ENCODE data around the gene WDR54. TPM values are rescaled to one million over a fixed set of nuclear protein-coding genes. Genes with fewer than 3 reads are reported as not detected.
A peak's percentile ranks its signal among the peaks of the same experiment; 100 is the strongest.
"Not testable (repeated sequence)": the region's sequence is repeated elsewhere in the genome, so short reads cannot be mapped to it uniquely, and the experiment has no call there.

Gene WDR54
- total and polyA plus RNA-seq, 7 donors, result 3.0 to 13.6 (median 8.0) TPM

DNA sequence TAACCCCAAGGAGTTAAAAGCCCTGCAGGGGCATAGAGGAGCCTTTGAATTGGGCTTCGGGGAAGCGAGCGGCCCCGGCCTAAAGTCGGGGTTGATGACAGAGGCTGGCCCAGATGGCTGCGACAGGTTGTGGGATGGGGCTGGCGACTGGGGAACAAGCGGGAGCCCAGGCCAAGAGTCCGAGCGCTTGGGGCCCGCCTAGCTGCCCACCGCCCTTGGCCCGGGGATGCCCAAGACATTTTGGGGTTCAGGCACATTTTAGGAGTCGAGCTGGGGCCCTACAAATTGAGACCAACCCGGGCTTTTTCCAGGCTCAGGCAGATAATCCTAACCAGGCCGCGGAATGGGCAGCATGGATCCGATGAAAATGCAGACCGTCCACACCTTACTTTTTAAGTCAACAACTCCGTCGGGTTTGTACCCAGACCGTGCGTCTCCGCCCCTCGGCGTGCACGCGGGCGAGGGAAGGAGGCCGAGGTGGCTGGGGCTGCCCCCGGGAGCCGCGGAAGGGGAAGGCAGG lies 19.7 kb downstream of the WDR54 start:
- H3K4me1 ChIP-seq, result peaks cover 0 to 53% (median 43%) of the 10 kb centered on the region in 4 donors
- intact Hi-C loops (cut with DNase I), result no loop called here
- peak overlapping the region; percentile 77 to 87 (median 84) for H3K27ac ChIP-seq
- peak overlapping the region; percentile 49 to 67 (median 54) for H3K4me3 ChIP-seq
- WGBS, 2 donors, result 9 to 38% methylated on average over 33 of the region's 33 CpGs
- H3K36me3 ChIP-seq, result peaks cover 0 to 1% (median 0%) of the 10 kb centered on the region in 4 donors
- peaks cover 6 to 27% (median 6%) of the 10 kb centered on the region in 3 donors for H3K27me3 ChIP-seq
- TF ChIP-seq POLR2AphosphoS5 (IDR thresholded peaks at IDR 0.05), result peak in 1 of 4 donors; percentile 1
- TF ChIP-seq, protein P1, sequence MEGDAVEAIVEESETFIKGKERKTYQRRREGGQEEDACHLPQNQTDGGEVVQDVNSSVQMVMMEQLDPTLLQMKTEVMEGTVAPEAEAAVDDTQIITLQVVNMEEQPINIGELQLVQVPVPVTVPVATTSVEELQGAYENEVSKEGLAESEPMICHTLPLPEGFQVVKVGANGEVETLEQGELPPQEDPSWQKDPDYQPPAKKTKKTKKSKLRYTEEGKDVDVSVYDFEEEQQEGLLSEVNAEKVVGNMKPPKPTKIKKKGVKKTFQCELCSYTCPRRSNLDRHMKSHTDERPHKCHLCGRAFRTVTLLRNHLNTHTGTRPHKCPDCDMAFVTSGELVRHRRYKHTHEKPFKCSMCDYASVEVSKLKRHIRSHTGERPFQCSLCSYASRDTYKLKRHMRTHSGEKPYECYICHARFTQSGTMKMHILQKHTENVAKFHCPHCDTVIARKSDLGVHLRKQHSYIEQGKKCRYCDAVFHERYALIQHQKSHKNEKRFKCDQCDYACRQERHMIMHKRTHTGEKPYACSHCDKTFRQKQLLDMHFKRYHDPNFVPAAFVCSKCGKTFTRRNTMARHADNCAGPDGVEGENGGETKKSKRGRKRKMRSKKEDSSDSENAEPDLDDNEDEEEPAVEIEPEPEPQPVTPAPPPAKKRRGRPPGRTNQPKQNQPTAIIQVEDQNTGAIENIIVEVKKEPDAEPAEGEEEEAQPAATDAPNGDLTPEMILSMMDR (IDR thresholded peaks at IDR 0.05), result no peak
- no peaks in the 10 kb centered on the region for H3K9me3 ChIP-seq
- DNase-seq, result no peak

DNA sequence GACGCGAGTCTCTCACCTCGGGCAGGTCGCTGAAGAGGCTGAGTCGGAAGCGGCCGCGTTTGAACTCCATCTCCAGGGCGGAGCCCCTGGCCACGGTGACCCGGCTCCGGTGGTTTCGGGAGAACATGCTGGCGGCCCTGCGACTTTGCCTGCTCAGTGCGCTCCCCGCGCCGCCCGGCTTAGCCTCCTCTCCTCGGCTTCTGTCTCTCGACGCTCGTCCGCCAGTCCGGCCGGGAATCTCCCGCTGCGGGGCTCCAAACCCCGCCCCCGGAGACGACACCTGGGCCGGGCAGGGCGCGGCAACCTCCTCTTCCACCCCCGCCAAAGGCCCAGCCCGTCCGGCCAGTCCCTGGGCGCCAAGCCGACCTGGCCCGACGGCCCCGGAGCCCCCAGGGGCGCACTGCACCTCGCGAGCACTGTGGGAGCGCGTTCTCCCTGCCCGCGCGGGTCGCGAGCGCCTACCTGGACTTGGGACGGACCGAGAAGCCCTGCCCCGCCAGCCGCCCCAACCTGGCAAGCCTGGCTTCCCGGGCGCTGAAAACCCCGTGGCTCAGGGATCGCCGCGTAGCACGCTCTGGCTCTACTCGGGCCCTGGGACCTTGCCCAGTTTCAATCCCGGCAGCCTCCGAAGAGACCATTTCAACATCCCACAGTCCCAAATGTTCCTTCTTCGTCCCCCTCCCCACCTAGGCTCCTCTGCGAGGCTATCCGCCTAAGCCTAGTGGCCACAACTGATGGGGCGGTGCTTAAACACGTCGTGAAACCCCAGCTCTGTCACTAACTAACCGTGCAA lies 20.4 kb downstream of the WDR54 start, which contains the start of gene RTKN:
Gene RTKN, minus strand, starts transcription at position 248 of the 793 bp plus-strand sequence. Its CDS starts 121 bp downstream, at position 127.
- TF ChIP-seq POLR2AphosphoS5 (IDR thresholded peaks at IDR 0.05) (peak in 1 of 4 donors; percentile 37), EP300 (IDR thresholded peaks at IDR 0.05) (no peak)
- DNase-seq, result peak; percentile 76
- Histone ChIP-seq H3K27me3 (peaks cover 6 to 27% (median 6%) of the 10 kb centered on the region in 3 donors), H3K4me1 (peaks cover 0 to 51% (median 40%) of the 10 kb centered on the region in 4 donors), H3K4me3 (peak within 1 kb of the TSS; percentile 49 to 67 (median 54)), H3K27ac (peak within 1 kb of the TSS; percentile 77 to 87 (median 84)), H3K36me3 (no peaks in the 10 kb centered on the region), H3K9me3 (no peaks in the 10 kb centered on the region)
- 4 to 12% methylated on average over 75 of the region's 75 CpGs for WGBS, 2 donors
- intact Hi-C loops (cut with DNase I), result no loop called here

DNA sequence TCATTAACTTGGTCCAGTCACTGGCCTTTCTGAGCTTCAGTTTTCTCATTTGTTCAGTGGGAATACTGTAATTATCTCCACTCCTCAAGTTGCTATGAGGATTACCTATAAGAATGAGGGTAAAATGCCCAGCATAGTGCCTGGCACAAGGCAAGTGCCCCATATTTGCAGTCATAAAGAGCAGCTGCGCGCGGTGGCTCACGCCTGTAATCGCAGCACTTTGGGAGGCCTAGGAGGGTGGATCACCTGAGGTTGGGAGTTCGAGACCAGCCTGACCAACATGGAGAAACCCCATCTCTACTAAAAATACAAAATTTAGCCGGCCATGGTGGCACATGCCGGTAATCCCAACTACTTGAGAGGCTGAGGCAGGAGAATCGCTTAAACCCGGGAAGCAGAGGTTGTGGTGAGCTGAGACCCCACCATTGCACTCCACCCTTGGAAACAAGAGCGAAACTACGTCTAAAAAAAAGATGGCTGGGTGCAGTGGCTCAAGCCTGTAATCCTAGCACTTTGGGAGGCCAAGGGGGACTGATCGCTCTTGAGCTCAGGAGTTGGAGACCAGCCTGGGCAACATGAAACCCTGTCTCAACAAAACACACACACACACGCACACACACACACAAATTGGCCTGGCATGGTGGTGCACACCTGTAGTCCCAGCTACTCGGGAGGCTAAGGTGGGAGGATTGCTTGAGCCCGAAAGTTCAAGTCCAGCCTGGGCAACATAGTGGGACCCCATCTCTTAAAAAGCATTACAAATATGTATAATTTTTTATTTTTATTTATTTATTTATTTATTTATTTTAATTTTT lies 21.2 kb downstream of the WDR54 start:
- Histone ChIP-seq H3K4me1 (peaks cover 0 to 43% (median 34%) of the 10 kb centered on the region in 4 donors), H3K27me3 (peaks cover 6 to 27% (median 6%) of the 10 kb centered on the region in 3 donors), H3K27ac (peak overlapping the region in 2 of 4 donors; percentile 77 to 87), H3K4me3 (peak overlapping the region in 3 of 4 donors; percentile 49 to 67 (median 59))
- intact Hi-C loops (cut with DNase I); DNase-seq; H3K36me3 ChIP-seq; H3K9me3 ChIP-seq: not testable (repeated sequence)
- 52 to 87% methylated on average over 16 of the region's 16 CpGs for WGBS, 2 donors

DNA sequence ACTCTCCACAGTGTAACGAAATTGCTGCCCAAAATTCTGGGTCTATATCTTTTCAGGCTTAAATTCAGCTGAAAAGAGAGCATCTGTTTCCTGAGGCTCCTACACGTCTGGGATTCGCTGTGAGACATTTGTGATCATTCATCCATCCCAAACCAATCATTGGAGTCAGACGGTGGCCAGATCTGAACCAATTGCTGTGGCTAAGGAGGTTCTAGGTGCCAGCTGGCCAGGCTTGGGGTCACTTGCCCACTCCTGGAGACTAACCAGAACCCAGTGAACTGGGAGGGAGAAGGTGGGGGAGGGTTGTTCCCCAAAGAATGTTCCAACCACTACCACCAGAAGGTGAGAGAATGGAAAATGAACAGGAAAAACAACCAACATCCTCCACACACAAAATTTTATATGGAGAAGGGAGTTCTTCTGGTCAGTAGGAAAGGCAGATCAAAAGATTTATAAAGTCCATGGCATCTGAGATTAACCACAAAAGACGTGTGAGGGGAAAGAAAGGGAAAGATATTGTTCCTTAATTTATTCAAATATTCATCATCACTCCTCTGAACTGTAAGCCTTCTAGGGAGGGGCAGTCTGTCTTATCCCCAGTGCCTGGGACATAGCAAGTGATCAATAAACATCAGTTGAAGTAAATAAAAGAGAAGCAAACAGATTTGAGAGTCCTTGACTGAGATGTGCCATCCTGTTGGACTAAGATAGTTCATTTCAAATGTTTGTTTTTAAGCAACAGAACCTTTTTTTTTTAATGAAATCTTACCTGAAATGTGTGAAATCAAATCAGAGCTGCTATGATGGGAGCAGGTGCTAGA lies 23.2 kb downstream of the WDR54 start:
- Histone ChIP-seq H3K4me3 (no peak overlapping the region), H3K27ac (no peak overlapping the region), H3K4me1 (peaks cover 0 to 23% (median 18%) of the 10 kb centered on the region in 4 donors), H3K36me3 (no peaks in the 10 kb centered on the region), H3K27me3 (peaks cover 6 to 27% (median 6%) of the 10 kb centered on the region in 3 donors), H3K9me3 (no peaks in the 10 kb centered on the region)
- intact Hi-C loops (cut with DNase I), result no loop called here
- TF ChIP-seq POLR2AphosphoS5 (IDR thresholded peaks at IDR 0.05) (no peak), POLR2A (IDR thresholded peaks at IDR 0.05) (no peak), EP300 (IDR thresholded peaks at IDR 0.05) (no peak)
- TF ChIP-seq, protein P1 (IDR thresholded peaks at IDR 0.05), result no peak
- DNase-seq, result no peak
- WGBS, 2 donors, result 38 to 63% methylated on average over 5 of the region's 5 CpGs

Measured in sigmoid colon (tissue), 7 donors.